GM21619 (cell line): ENCODE data around the gene MIDN.

Experiments used
- ATAC-seq: cut with Tn5 transposase; IDR thresholded peaks from one replicate; pipeline ENCODE4 v1.9.1; 2021; ENCODE audit not compliant: unreplicated experiment

The MIDN gene

GRCh38 chr19:1220976-1221903, 27.1 kb upstream of the MIDN start:
- ATAC-seq: no peak

GRCh38 chr19:1221904-1222255, 26.5 kb upstream of the MIDN start:
- ATAC-seq: no peak

GRCh38 chr19:1222394-1222793, 26.0 kb upstream of the MIDN start:
- no peak for ATAC-seq

GRCh38 chr19:1223018-1223855, 25.1 kb upstream of the MIDN start:
- no peak for ATAC-seq

GRCh38 chr19:1224047-1224825, 24.1 kb upstream of the MIDN start:
- ATAC-seq: no peak

GRCh38 chr19:1224847-1225246, 23.5 kb upstream of the MIDN start:
- ATAC-seq: no peak

GRCh38 chr19:1225440-1226226, 22.8 kb upstream of the MIDN start:
- no peak for ATAC-seq

GRCh38 chr19:1226227-1226518, 22.2 kb upstream of the MIDN start:
- ATAC-seq: no peak

GRCh38 chr19:1226522-1227303, 21.7 kb upstream of the MIDN start:
- no peak for ATAC-seq

- no peak for ATAC-seq
Observed at GRCh38 chr19:1227304-1228054, 20.9 kb upstream of the MIDN start.

- no peak for ATAC-seq
Observed at GRCh38 chr19:1228161-1228957, 20.0 kb upstream of the MIDN start.

- ATAC-seq: no peak
Observed at GRCh38 chr19:1229056-1229923, 19.1 kb upstream of the MIDN start.

- ATAC-seq: no peak
Observed at GRCh38 chr19:1229924-1230782, 18.2 kb upstream of the MIDN start.

- ATAC-seq: no peak
Observed at GRCh38 chr19:1230783-1231489, 17.4 kb upstream of the MIDN start.

- ATAC-seq: no peak
Observed at GRCh38 chr19:1231729-1232637, 16.4 kb upstream of the MIDN start.
